ENCODE data around the gene SPTBN1. TPM values are rescaled to one million over a fixed set of nuclear protein-coding genes. Genes with fewer than 3 reads are reported as not detected.

Gene SPTBN1
- total RNA-seq, 1 donor from 2014 or later, result 214 TPM

DNA sequence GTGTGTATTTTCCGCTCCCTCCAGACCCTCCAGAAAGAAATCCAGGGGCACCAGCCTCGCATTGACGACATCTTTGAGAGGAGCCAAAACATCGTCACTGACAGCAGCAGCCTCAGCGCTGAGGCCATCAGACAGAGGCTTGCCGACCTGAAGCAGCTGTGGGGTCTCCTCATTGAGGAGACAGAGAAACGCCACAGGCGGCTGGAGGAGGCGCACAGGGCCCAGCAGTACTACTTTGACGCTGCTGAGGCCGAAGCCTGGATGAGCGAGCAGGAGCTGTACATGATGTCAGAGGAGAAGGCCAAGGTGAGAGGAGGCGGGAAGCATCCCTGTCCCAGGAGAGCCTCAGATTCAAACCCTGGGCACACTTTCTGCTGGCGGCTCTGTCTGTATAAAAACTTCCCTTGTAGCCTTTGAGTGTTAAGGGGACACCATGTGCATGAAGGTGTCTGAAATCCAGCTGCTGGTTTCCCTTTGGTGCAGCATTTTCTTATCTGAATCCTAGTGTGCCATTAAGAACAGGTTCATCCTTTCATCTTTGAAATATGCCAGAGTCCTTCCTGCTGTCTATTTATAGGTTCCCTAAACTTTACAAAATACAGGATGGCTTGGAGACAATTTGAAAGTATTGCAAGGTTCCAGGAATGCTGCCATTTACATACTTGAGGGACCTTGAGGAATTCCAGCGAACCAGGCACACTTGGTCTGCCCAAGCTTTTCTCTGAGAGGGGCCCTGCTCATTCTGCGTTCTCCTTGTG lies 190.2 kb downstream of the SPTBN1 start:
- no peak for DNase-seq (ENCODE audit: extremely low spot score, unreplicated experiment)
- no peak for TF ChIP-seq CTCF (conservative IDR thresholded peaks at IDR 0.05)
- no peaks in the 10 kb centered on the region for H3K27me3 Mint-ChIP-seq
- H3K27ac Mint-ChIP-seq, result no peak overlapping the region
- H3K4me3 Mint-ChIP-seq, result no peak overlapping the region
- peaks cover 63% of the 10 kb centered on the region for H3K36me3 Mint-ChIP-seq
- no peaks in the 10 kb centered on the region for H3K4me1 Mint-ChIP-seq (ENCODE audit: unreplicated experiment)
- no peaks in the 10 kb centered on the region for H3K9me3 Mint-ChIP-seq

DNA sequence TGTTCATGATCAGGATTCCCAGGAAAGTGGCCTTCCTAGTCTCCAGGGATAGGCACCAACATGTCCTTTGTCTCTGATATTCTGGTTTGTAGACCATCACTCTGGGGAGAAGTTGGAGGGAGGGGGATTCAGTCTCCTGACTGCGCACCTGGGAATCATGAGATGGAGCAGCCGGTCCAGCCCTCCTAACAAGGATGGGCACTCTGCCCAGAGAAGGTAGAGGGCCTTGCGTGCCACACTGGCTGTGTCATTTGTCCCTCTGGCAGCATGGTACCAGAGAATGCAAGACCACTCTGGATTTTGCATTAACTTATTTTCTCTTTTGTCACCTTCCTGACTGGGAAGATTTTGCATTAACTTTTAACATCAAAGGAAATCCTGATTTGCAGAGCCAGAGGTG lies 192.1 kb downstream of the SPTBN1 start:
- Mint-ChIP-seq H3K27me3 (no peaks in the 10 kb centered on the region), H3K27ac (no peak overlapping the region), H3K36me3 (peaks cover 64% of the 10 kb centered on the region), H3K4me1 (ENCODE audit: unreplicated experiment) (no peaks in the 10 kb centered on the region), H3K4me3 (no peak overlapping the region), H3K9me3 (no peaks in the 10 kb centered on the region)
- DNase-seq (ENCODE audit: extremely low spot score, unreplicated experiment), result no peak
- no peak for TF ChIP-seq CTCF (conservative IDR thresholded peaks at IDR 0.05)

- TF ChIP-seq CTCF (conservative IDR thresholded peaks at IDR 0.05), result no peak
- Mint-ChIP-seq H3K36me3 (peaks cover 62% of the 10 kb centered on the region), H3K4me3 (no peak overlapping the region), H3K4me1 (ENCODE audit: unreplicated experiment) (no peaks in the 10 kb centered on the region), H3K27ac (no peak overlapping the region), H3K9me3 (no peaks in the 10 kb centered on the region), H3K27me3 (no peaks in the 10 kb centered on the region)
- DNase-seq (ENCODE audit: extremely low spot score, unreplicated experiment), result no peak
Observed at GRCh38 chr2:54649191-54649590, 193.1 kb downstream of the SPTBN1 start.

GRCh38 chr2:54649633-54650032 lies 193.5 kb downstream of the SPTBN1 start:
- TF ChIP-seq CTCF (conservative IDR thresholded peaks at IDR 0.05), result no peak
- Mint-ChIP-seq H3K27ac (no peak overlapping the region), H3K27me3 (no peaks in the 10 kb centered on the region), H3K4me1 (ENCODE audit: unreplicated experiment) (no peaks in the 10 kb centered on the region), H3K4me3 (no peak overlapping the region), H3K36me3 (peaks cover 59% of the 10 kb centered on the region), H3K9me3 (no peaks in the 10 kb centered on the region)
- no peak for DNase-seq (ENCODE audit: extremely low spot score, unreplicated experiment)

DNA sequence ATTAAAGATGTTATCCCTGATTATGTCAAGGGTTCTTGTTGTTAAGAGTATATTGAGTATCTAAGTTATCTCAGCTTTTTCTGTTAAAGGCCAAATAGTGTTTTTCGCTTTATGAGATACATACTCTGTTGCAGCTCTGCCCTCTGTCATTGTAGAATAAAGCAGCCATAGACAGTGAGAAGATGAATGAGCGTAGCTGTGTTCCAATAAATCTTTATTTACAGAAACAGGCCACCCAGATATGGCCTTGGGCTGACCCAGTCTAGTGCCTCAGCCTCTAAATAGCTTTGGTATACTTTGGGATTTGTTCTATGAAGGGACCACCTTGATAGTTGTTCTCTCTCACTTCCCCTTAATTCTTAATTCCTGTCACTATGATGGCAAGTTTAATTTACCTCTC lies 194.5 kb downstream of the SPTBN1 start:
- no peak overlapping the region for H3K4me3 Mint-ChIP-seq
- H3K36me3 Mint-ChIP-seq, result peaks cover 57% of the 10 kb centered on the region
- H3K4me1 Mint-ChIP-seq (ENCODE audit: unreplicated experiment), result no peaks in the 10 kb centered on the region
- no peaks in the 10 kb centered on the region for H3K27me3 Mint-ChIP-seq
- H3K27ac Mint-ChIP-seq, result no peak overlapping the region
- DNase-seq (ENCODE audit: extremely low spot score, unreplicated experiment), result no peak
- H3K9me3 Mint-ChIP-seq, result no peaks in the 10 kb centered on the region
- no peak for TF ChIP-seq CTCF (conservative IDR thresholded peaks at IDR 0.05)

All from type B pancreatic cell (in vitro differentiated cells).